ENCODE data around the gene PVALEF. TPM values are rescaled to one million over a fixed set of nuclear protein-coding genes. Genes with fewer than 3 reads are reported as not detected.

Gene PVALEF
- total RNA-seq, 1 donor from 2014 or later = not detected

DNA sequence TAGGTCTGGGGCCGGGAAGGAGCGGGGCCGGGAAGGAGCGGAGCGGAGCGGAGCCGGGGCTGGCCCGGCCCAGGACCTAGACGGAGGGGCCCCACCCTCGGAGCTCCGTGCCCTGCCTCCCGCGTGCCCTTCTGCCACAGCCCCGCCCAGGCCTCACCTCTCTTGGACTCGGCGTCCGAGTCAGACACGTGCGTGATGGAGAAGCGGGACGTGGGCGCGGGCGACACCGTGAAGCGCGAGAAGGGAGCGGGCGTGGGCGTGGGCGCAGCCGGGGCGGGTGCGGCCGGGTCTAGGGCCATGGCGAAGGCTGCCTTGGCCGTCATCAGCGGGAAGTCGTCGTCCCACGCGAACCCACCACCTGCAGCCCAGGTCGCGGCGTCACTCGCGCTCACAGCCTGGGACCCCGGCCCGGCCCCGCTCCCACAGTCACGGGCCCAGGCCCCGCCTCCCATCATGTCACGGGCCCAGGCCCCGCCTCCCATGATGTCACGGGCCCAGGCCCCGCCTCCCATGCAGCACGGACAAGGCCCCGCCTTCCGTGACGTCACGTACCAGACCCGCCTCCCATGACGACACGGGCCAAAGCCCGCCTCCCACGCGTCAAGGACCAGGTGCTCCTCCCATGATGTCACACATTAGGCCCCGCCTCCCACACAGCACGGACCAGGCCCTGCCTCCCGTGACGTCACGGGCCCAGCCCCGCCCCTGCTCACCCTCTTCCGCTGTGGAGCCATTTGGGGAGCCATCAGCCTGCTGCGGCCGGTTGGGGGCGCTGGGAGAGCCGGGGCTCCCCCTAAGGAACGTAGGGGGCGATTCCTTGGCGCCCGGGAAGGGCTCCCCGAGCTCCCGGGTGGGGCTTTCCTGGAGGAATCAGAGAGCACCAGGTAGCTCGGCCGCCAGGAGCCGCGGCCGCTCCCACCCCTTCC, 45.8 kb upstream of the PVALEF start:
- H3K4me3 ChIP-seq = peak overlapping the region; percentile 16
- H3K27ac ChIP-seq = peak overlapping the region; percentile 36

GRCh38 chr17:81120149-81120484, 45.2 kb upstream of the PVALEF start:
- no peak for ATAC-seq
- intact Hi-C loops (cut with DNase I) = no loop called here
- H3K9me3 ChIP-seq = no peaks in the 10 kb centered on the region
- H3K4me1 ChIP-seq = no peaks in the 10 kb centered on the region
- H3K27ac ChIP-seq = peak overlapping the region; percentile 36
- no peak for DNase-seq
- no peak overlapping the region for H3K4me3 ChIP-seq
- TF ChIP-seq, protein P1, sequence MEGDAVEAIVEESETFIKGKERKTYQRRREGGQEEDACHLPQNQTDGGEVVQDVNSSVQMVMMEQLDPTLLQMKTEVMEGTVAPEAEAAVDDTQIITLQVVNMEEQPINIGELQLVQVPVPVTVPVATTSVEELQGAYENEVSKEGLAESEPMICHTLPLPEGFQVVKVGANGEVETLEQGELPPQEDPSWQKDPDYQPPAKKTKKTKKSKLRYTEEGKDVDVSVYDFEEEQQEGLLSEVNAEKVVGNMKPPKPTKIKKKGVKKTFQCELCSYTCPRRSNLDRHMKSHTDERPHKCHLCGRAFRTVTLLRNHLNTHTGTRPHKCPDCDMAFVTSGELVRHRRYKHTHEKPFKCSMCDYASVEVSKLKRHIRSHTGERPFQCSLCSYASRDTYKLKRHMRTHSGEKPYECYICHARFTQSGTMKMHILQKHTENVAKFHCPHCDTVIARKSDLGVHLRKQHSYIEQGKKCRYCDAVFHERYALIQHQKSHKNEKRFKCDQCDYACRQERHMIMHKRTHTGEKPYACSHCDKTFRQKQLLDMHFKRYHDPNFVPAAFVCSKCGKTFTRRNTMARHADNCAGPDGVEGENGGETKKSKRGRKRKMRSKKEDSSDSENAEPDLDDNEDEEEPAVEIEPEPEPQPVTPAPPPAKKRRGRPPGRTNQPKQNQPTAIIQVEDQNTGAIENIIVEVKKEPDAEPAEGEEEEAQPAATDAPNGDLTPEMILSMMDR (IDR thresholded peaks at IDR 0.05) = no peak
- H3K27me3 ChIP-seq = no peaks in the 10 kb centered on the region
- H3K36me3 ChIP-seq = peaks cover 8% of the 10 kb centered on the region

More for the DNA sequence above, 45.8 kb upstream of the PVALEF start:
- ATAC-seq (peak; percentile 61), DNase-seq (peak; percentile 88)
- Histone ChIP-seq H3K4me1 (no peaks in the 10 kb centered on the region), H3K36me3 (peaks cover 8% of the 10 kb centered on the region), H3K27me3 (no peaks in the 10 kb centered on the region), H3K9me3 (no peaks in the 10 kb centered on the region)
- TF ChIP-seq, protein P1 (IDR thresholded peaks at IDR 0.05) = no peak
- intact Hi-C loops (cut with DNase I) = no loop called here

- no peak for ATAC-seq
- Histone ChIP-seq H3K36me3 (peaks cover 5% of the 10 kb centered on the region), H3K9me3 (no peaks in the 10 kb centered on the region), H3K27ac (no peak overlapping the region), H3K27me3 (no peaks in the 10 kb centered on the region), H3K4me3 (no peak overlapping the region), H3K4me1 (no peaks in the 10 kb centered on the region)
- intact Hi-C loops (cut with DNase I) = no loop called here
- TF ChIP-seq, protein P1 (IDR thresholded peaks at IDR 0.05) = no peak
- no peak for DNase-seq
These were observed 44.3 kb upstream of the PVALEF start for GRCh38 chr17:81120695-81121621.

DNA sequence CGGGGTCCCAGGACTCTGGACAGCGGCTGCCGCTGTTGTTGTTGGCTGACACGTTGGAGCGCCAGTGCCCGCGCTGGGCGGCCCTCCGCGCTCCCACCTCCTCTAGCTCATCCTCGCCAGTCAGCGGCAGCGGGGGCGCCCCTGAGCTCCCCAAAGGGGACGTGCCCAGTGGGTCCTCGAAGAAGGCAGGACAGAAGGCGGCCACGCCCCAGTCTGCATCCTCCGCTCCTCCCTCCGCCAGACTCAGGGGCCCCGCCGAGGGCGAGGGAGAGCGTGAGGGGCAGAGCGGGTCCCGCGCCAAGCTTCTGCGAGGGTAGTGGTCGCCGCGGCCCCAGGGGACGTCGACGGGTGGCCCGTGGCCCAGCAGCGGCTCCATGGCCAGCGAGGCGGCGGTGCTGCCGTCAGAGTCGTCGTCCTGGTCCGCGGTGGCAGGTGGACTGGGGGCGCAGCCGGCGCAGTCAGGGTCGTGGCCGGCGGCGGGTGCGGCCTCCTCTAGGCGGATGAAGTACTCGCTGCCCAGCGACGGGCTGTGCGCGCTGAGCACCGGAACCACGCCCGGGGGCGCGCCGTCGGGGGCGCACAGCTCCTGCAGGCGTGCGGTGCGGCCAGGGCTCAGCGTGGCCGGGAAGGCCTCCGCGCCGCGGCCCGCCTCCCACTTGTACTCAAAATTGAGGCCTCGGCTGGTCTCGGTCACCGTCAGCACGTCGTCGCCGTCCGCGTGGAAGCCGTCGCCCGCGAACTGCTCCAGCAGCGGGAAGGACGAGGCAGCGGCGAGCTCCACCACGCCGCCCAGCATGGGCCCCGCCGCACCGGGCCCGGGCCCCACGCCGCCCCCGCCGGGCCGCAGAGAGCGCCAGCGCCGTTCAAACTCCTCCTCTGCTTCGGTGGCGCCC, 43.2 kb upstream of the PVALEF start:
- no peaks in the 10 kb centered on the region for H3K27me3 ChIP-seq
- H3K4me3 ChIP-seq = no peak overlapping the region
- H3K4me1 ChIP-seq = no peaks in the 10 kb centered on the region
- ATAC-seq (no peak), DNase-seq (no peak)
- TF ChIP-seq, protein P1 (IDR thresholded peaks at IDR 0.05) = no peak
- intact Hi-C loops (cut with DNase I) = no loop called here
- no peaks in the 10 kb centered on the region for H3K36me3 ChIP-seq
- no peaks in the 10 kb centered on the region for H3K9me3 ChIP-seq
- H3K27ac ChIP-seq = no peak overlapping the region

All from upper lobe of right lung (tissue), 1 donor.